Skeletal muscle tissue (tissue), 4 donors: ENCODE measurements around the gene NAV2. TPM values are rescaled to one million over a fixed set of nuclear protein-coding genes. Genes with fewer than 3 reads are reported as not detected.

ENCODE experiments used
- H3K27ac ChIP-seq: one replicate; pipeline ENCODE4 v1.7.0; 2013; ENCODE audit warnings: mild to moderate bottlenecking, low read depth, low read length, inconsistent platforms
- H3K27me3 ChIP-seq, 3 donors: one replicate each; pipeline ENCODE4 v1.7.0; 2013; ENCODE audit warnings: low read length in 3 of 3; ENCODE audit not compliant: control insufficient read depth in 3 of 3, insufficient read depth in 3 of 3
- H3K36me3 ChIP-seq, 3 donors: one replicate each; pipeline ENCODE4 v1.7.0; 2013; ENCODE audit warnings: low read length in 3 of 3; ENCODE audit not compliant: control insufficient read depth in 3 of 3, insufficient read depth in 3 of 3
- H3K4me1 ChIP-seq, 3 donors: one replicate each; pipeline ENCODE4 v1.7.0; 2013; ENCODE audit warnings: low read length in 3 of 3, mild to moderate bottlenecking in 3 of 3; ENCODE audit not compliant: control insufficient read depth in 3 of 3, insufficient read depth in 3 of 3
- H3K4me3 ChIP-seq, 3 donors: one replicate each; pipeline ENCODE4 v1.7.0; 2013; ENCODE audit warnings: low read length in 3 of 3
- H3K9ac ChIP-seq, 3 donors: one replicate each; pipeline ENCODE4 v1.7.0; 2013; ENCODE audit warnings: low read length in 3 of 3, mild to moderate bottlenecking in 3 of 3, moderate library complexity in 2 of 3, low read depth in 1 of 3
- H3K9me3 ChIP-seq, 3 donors: one replicate each; pipeline ENCODE4 v1.7.0; 2013; ENCODE audit warnings: low read length in 3 of 3; ENCODE audit not compliant: control insufficient read depth in 3 of 3
- total RNA-seq: library from RNA; depleted of rRNA; stranded (reverse); fragments of >200 nt; gene quantifications from one replicate; pipeline ENCODE4 v1.2.3, GENCODE V29; 2014
- donor health status: Osteomylitis.

The NAV2 gene
- total RNA-seq, 1 donor from 2014 or later, result 43.3 TPM

DNA sequence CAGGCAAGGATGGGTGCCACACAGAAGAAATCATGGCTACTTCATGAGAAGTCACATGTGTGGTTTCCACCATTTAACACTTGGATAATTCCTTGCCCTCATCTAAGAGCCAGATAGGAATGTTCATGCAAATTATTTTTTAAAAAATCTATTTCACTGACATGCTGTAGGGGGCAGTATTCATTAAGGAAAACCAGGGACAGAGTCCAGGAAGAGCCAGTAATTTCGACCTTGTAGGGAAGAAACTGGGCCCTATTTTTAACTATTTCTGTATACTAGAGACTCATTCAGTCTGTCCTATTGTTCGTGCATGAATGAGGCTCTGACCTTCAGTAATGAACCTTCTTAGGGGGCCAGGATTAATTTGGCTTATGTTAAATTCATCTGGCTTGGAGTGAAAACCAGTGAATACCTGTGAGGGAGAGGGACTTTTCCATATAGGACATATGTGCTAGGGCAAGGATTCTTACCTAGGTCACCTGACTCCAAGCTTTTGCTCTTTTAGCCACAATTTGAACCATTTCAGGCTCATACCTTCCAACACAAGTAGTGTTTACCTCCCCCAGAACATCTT lies 192.7 kb downstream of the NAV2 start:
- H3K27ac ChIP-seq, result no peak overlapping the region
- H3K36me3 ChIP-seq, result no peaks in the 10 kb centered on the region
- no peak overlapping the region for H3K9ac ChIP-seq
- no peaks in the 10 kb centered on the region for H3K27me3 ChIP-seq
- H3K4me3 ChIP-seq, result no peak overlapping the region
- no peaks in the 10 kb centered on the region for H3K9me3 ChIP-seq
- H3K4me1 ChIP-seq, result peaks cover 0 to 4% (median 3%) of the 10 kb centered on the region in 3 donors

DNA sequence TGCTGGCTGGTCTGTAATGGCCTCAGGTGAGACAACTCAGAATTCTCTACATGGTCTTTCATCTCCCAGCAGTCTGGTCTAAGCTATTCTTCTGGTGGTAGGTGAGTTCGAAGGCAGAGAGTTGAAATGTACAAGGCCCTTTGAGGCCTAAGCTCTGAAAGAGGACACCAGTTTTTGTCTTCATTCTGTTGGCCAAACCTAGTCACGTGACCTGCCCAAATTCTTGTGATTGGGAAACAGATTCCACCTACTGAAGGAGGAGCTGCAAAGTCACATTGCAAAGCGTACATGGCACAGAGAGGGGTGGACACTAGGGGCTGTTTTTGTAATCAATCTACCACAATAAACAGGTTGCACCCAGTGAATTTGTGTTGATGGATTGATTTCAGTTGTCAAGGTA lies 193.5 kb downstream of the NAV2 start:
- Histone ChIP-seq H3K27ac (no peak overlapping the region), H3K27me3 (no peaks in the 10 kb centered on the region), H3K4me1 (peaks cover 0 to 4% (median 3%) of the 10 kb centered on the region in 3 donors), H3K36me3 (no peaks in the 10 kb centered on the region), H3K4me3 (no peak overlapping the region), H3K9ac (no peak overlapping the region), H3K9me3 (no peaks in the 10 kb centered on the region)

DNA sequence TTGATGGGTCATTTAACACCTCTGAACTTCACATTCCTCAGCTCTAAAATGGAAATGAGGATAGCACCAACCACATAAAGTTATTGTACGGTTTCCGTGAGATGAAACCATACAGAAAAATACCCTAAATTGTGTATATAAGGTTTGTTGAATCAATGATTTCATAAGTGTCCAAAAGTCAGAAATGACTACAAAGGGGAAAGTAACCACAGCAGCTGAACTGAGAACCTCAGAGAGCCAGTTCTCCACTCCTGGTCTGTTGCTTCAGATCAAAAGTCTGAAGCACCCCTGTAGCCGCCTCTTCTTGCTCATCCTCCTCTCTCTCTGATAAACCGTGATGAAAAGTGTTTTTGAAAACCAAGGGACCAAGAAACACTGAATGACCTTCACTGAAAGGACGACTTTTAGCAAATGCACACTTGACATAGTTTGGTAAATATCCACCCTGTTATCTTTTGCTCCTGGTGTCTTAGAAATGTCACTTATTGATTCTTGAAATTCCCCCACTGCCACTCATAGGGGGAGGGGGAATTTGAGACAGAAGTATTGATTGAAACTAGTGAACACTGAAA lies 194.5 kb downstream of the NAV2 start:
- Histone ChIP-seq H3K4me1 (peaks cover 0 to 4% (median 3%) of the 10 kb centered on the region in 3 donors), H3K9me3 (no peaks in the 10 kb centered on the region)

DNA sequence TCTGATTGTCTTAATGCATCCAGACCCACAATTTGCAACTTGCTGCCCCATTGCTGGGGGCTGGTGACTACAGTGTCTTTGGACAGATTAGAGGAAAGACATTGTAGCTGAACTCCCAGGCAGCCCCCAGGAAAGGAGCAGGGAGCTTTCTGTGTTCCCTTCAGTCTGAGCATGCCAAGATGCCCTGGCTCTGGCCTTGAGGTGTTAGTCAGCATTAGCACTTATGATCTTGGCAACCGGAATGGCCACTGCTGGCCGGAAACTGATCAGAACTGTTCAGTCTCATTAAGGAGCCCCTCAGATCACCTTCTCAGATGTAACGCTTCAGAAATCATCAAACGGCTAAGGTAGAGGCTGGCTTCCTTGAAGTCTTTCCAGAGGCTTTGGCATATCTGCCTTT lies 195.2 kb downstream of the NAV2 start:
- Histone ChIP-seq H3K9me3 (no peaks in the 10 kb centered on the region), H3K36me3 (no peaks in the 10 kb centered on the region), H3K4me3 (no peak overlapping the region), H3K9ac (no peak overlapping the region), H3K27ac (no peak overlapping the region), H3K27me3 (no peaks in the 10 kb centered on the region), H3K4me1 (peaks cover 5 to 8% (median 7%) of the 10 kb centered on the region in 3 donors)

More for the DNA sequence above, 194.5 kb downstream of the NAV2 start:
- Histone ChIP-seq H3K27me3 (no peaks in the 10 kb centered on the region), H3K9ac (no peak overlapping the region), H3K27ac (no peak overlapping the region), H3K36me3 (no peaks in the 10 kb centered on the region), H3K4me3 (no peak overlapping the region)

DNA sequence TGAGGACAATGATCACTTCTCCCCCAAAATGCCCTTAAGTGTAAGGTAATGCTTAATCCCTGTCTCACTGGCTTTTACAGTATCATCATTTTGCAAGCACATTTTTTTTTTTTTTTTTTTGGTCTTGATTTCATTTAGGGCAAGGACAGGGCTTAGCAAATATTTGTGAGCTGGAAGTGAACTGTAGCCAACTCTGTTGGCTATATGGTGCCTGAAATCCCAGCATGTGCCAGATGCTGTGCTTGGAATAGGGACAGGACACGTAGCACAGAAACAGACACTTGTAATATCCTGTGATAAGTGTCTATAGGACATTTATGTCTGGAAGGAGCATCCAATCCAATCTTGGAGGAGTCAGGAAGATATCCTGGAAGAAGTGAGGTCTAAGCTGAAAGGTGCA lies 198.3 kb downstream of the NAV2 start:
- no peak overlapping the region for H3K4me3 ChIP-seq
- H3K27ac ChIP-seq, result no peak overlapping the region
- no peaks in the 10 kb centered on the region for H3K9me3 ChIP-seq

DNA sequence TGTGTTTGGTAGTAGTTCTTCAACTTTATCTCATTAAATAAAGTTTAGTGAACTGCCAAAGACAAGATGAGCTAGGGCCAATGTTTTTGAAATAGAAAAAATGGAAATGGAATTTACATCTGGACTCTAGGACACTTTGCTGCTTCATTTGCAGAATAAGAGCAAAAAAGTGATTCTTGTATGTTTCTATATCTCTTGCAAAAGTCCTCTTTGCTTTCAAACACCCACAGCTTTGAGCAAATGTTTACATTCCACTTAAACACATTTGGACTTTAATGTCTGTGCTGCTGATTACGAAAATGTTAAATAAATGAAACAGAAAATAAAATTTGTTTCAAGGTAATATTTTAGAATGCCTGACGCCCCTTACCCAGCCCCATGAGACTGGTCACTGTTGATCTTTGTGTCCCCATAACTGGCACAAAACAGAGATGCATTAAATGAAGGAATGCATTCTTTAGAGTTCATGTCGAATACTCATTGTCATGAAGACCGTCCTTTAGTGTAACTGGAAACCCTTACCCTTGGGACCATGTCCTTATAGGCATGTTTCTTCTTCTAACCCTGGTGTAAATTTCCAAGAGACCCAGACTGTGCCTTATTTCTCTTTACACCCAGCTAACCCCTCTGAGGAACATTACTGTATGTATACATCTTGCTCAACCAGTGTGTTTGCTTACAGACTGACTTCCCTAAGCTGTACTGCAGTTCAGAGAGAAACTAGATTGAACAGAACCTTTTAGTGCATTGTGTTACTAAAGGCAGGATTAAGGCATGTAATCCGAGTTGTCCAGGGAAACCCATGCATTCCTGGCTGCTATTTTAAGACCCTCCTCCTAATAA lies 199.7 kb downstream of the NAV2 start:
- Histone ChIP-seq H3K9me3 (no peaks in the 10 kb centered on the region), H3K4me1 (peaks cover 5 to 6% (median 5%) of the 10 kb centered on the region in 3 donors), H3K36me3 (peaks cover 0 to 5% (median 0%) of the 10 kb centered on the region in 3 donors), H3K9ac (no peak overlapping the region), H3K4me3 (no peak overlapping the region), H3K27ac (no peak overlapping the region), H3K27me3 (no peaks in the 10 kb centered on the region)

More for the DNA sequence above, 198.3 kb downstream of the NAV2 start:
- no peak overlapping the region for H3K9ac ChIP-seq
- no peaks in the 10 kb centered on the region for H3K36me3 ChIP-seq
- H3K27me3 ChIP-seq, result no peaks in the 10 kb centered on the region
- peaks cover 5 to 6% (median 5%) of the 10 kb centered on the region in 3 donors for H3K4me1 ChIP-seq

DNA sequence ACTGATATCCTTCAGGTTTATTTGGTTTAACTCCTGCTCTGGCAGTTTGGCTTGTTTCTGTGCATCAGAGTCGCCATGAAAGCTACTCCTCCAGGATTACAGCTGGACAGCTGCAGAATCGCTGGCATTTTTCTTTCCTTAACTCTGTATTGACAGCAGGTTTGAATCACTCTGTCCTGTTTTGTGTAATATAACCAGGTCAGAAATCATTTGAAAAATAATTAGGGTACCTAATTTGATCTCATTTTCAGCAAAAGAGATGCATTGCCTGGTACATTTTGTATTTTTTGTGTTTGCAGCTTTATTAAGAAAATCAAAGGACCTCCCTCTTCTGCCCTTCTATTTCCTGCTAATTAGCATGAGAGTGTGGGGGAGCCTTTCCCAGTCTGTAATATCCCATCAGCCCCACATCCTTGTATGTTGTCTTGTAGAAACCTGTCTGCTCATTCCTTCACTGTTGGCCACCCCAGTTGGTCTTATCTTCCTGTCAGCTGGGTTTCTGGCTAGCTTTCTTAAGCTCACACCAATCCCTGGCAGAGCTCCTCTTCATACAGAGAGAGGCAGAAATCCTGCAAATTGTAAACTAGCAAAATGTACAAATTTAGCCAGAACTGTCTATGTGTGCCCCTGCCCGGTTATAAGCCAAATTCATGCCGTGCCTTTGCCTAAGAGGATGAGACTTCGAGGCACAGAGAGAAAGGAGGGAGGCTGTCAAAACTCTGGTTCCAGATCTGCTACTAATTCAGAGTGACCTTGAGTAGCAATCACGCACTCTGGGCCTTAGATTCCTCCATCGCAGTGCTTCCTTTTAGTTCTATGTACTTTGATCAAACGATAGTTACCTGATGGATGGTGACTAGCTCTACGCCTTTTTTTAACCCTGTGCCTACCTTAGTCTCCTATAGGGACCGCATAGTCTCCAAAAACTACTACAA lies 200.6 kb downstream of the NAV2 start:
- Histone ChIP-seq H3K36me3 (peaks cover 0 to 5% (median 0%) of the 10 kb centered on the region in 3 donors), H3K27ac (no peak overlapping the region), H3K9ac (no peak overlapping the region), H3K4me1 (peaks cover 5 to 6% (median 5%) of the 10 kb centered on the region in 3 donors), H3K27me3 (no peaks in the 10 kb centered on the region), H3K9me3 (no peaks in the 10 kb centered on the region), H3K4me3 (no peak overlapping the region)

DNA sequence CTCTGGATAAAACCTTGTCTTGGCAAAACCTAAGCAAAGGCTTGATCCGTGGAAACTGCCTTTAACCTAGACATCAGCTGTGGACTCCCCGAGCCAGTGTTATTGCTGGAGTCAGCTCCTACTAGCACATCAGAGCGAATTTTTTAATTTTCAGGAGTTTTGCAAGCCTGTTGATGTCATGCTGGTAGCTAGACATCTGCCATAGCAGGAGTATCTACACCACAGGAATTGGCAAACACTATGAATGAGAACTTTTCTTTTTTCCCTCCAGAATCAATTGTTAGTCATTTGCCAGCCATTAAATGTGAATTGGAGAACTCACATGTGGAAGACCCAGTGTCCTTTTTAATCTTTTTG lies 201.2 kb downstream of the NAV2 start:
- no peak overlapping the region for H3K27ac ChIP-seq

DNA sequence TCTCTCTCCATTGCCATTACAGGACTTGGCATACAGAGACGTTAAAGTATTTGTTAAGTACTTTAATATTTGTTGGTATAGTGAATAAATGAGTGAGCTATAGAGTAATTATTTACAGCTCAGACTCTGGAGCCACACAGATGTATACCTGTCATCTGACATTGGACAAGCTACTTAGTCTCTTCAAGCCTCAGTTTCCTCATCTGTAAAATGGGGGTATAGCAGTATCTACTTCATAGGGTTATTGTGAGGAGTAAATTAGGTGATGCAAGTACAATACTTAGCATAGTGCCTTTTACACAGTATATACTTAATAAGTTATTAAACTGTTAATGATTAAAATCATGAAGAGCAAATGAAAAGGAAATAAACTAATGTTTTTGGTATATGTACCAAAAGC lies 203.2 kb downstream of the NAV2 start:
- no peaks in the 10 kb centered on the region for H3K9me3 ChIP-seq
- H3K4me3 ChIP-seq, result no peak overlapping the region
- no peaks in the 10 kb centered on the region for H3K27me3 ChIP-seq
- H3K36me3 ChIP-seq, result peaks cover 0 to 5% (median 0%) of the 10 kb centered on the region in 3 donors
- H3K9ac ChIP-seq, result no peak overlapping the region
- H3K27ac ChIP-seq, result no peak overlapping the region
- peaks cover 5 to 6% (median 5%) of the 10 kb centered on the region in 3 donors for H3K4me1 ChIP-seq

More for the DNA sequence above, 201.2 kb downstream of the NAV2 start:
- Histone ChIP-seq H3K36me3 (peaks cover 0 to 5% (median 0%) of the 10 kb centered on the region in 3 donors), H3K4me3 (no peak overlapping the region), H3K4me1 (peaks cover 5 to 6% (median 5%) of the 10 kb centered on the region in 3 donors), H3K27me3 (no peaks in the 10 kb centered on the region), H3K9me3 (no peaks in the 10 kb centered on the region), H3K9ac (no peak overlapping the region)
